NCI-H1694 (cell line): ENCODE measurements around the gene CYB561A3.

Source experiments
- DNase-seq: peaks from one replicate; lab custom pipeline; 2025; lab: John Stamatoyannopoulos, UW

CYB561A3 gene

GRCh38 chr11:61325649-61326414, 35.9 kb downstream of the CYB561A3 start:
- DNase-seq, result no peak

- DNase-seq, result no peak
Observed at GRCh38 chr11:61315260-61315659, 46.4 kb downstream of the CYB561A3 start.

DNA sequence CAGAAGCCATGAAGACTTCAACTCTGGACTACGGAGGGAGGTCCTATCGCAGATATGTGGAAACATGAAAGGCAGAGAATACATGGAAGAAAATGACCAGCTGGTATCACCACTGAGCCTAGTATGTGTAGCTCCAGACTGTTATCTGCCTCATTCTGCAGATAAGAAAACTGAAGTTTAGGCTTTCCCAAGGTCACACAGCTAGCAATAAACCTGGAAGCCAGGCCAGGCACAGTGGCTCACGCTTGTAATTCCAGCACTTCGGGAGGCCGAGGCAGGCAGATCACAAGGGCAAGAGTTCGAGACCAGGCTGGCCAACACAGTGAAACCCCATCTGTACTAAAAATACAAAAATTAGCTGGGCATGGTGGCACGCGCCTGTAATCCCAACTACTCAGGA, 50.9 kb downstream of the CYB561A3 start:
- DNase-seq, result no peak

DNA sequence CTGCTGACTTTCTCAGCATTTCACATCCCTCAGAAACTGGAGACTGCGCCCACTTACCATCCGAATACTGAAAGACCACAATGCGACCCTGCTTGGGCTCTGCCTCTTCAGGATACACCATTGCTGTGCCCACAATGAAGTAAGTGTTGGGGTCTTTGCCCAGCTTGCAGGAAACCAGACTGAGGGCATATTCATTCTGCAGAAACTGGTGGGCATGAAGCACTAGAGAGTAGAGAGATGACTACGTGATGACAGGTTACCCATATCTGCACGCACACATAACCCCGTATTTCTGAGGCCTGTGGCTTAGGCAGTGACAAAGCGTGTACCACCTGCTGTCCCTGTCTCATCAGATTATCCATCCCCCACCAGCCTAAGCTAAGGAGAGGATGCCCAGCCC, 51.9 kb downstream of the CYB561A3 start:
- no peak for DNase-seq

GRCh38 chr11:61309141-61309540, 52.5 kb downstream of the CYB561A3 start:
- no peak for DNase-seq

- DNase-seq, result no peak
Observed at GRCh38 chr11:61307354-61307753, 54.3 kb downstream of the CYB561A3 start.

DNA sequence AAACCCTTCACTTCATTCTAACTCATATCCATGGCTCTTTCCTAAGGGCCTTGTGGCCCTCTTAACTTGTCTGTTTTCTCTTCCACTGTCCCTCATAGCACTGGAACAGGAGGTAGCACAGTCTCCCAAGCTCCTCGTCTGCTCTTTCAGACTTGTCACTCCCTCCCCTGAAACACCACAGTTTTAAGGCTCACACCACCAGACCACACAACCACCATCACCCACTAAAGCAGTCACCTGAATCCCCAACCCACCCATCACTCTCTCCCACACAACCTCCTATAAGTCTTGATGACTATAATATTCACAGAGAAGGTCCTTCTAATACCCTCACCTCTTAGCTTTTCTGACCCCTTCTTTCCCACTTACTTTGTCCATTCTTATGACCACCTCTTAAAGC, 55.5 kb downstream of the CYB561A3 start:
- DNase-seq, result no peak

- no peak for DNase-seq
Observed at GRCh38 chr11:61305417-61305816, 56.3 kb downstream of the CYB561A3 start.

DNA sequence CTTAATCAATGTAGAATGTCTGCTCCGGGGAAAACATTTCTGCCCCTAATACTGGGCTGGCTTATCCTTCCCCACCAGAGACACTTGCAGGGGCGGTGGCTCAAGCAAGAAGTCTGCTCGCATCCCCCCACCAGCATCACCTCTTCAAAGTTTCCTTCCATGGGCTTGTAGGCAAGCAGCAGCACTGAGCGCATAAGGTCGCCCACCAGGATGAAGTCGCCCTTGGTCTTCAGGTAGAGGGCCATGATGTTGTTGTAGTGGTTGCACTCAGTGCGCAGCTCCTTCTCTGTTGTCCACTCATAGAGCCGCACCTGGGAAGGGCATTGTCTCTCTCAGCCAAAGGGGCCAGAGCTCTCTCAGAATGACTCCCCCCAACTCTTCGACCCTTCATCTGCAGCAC, 58.0 kb downstream of the CYB561A3 start:
- no peak for DNase-seq

DNA sequence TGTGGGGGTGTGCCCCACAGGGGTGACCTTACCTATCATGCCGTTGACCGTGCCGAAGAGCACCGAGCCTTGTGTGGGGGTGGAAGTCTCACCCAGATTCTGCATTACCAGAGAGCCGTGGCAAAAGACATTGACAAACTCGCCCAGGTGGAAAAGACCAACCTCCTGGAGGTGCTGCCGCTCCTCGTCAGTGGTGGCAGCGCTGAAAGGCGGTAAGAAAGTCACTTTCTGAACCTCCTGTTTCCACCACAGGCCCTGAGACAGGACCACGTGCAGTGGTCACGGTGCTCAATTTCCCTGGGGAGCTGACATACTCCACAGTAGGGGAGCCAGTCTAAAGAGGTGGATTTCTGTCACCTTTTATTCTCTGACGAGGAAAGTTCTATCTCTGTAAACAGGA, 59.1 kb downstream of the CYB561A3 start:
- no peak for DNase-seq
